HL-60/S4 (cell line): ENCODE data around the gene LY9.

Source experiments
- in situ Hi-C: fragments of 300-500 bp; cut with MboI; formaldehyde crosslinking; loops from 2 replicates; pipeline ENCODE4 v1.14.3; 2022; ENCODE audit warnings: low sequenced_read_pairs

Gene LY9

GRCh38 chr1:160834945-160835565, 39.1 kb downstream of the LY9 start:
- in situ Hi-C loops: loop anchor here (5.0 kb wide), 1 partner anchor 117 kb away; the partner anchor contains the start of gene ITLN2

GRCh38 chr1:160835751-160836150, 39.8 kb downstream of the LY9 start:
- in situ Hi-C loops: no loop called here

GRCh38 chr1:160836561-160836960, 40.6 kb downstream of the LY9 start:
- in situ Hi-C loops: no loop called here

- in situ Hi-C loops: no loop called here
Observed at GRCh38 chr1:160836981-160837557, 41.1 kb downstream of the LY9 start.

GRCh38 chr1:160837558-160838205, 41.7 kb downstream of the LY9 start:
- in situ Hi-C loops: no loop called here

GRCh38 chr1:160838888-160839287, 42.9 kb downstream of the LY9 start:
- in situ Hi-C loops: no loop called here

GRCh38 chr1:160839746-160840145, 43.8 kb downstream of the LY9 start:
- in situ Hi-C loops: no loop called here

GRCh38 chr1:160841079-160841478, 45.1 kb downstream of the LY9 start:
- in situ Hi-C loops: no loop called here

- in situ Hi-C loops: no loop called here
Observed at GRCh38 chr1:160844447-160845232, 48.7 kb downstream of the LY9 start.

GRCh38 chr1:160846281-160846680, 50.3 kb downstream of the LY9 start:
- in situ Hi-C loops: no loop called here

GRCh38 chr1:160850541-160850940, 54.6 kb downstream of the LY9 start:
- in situ Hi-C loops: no loop called here

GRCh38 chr1:160850993-160851392, 55.0 kb downstream of the LY9 start:
- in situ Hi-C loops: no loop called here

GRCh38 chr1:160853014-160853413, 57.0 kb downstream of the LY9 start:
- in situ Hi-C loops: no loop called here

- in situ Hi-C loops: no loop called here
Observed at GRCh38 chr1:160853754-160854153, 57.8 kb downstream of the LY9 start.

GRCh38 chr1:160855181-160855981, 59.4 kb downstream of the LY9 start:
- in situ Hi-C loops: no loop called here

GRCh38 chr1:160858097-160858496, 62.1 kb downstream of the LY9 start:
- in situ Hi-C loops: no loop called here

- in situ Hi-C loops: no loop called here
Observed at GRCh38 chr1:160858507-160858906, 62.5 kb downstream of the LY9 start.

GRCh38 chr1:160859166-160859565, 63.2 kb downstream of the LY9 start:
- in situ Hi-C loops: no loop called here

- in situ Hi-C loops: no loop called here
Observed at GRCh38 chr1:160860840-160861505, 65.0 kb downstream of the LY9 start.
